WTC11 (cell line): ENCODE measurements around the gene TMEM108. TPM values are rescaled to one million over a fixed set of nuclear protein-coding genes. Genes with fewer than 3 reads are reported as not detected.

ENCODE experiments used
- ATAC-seq: fragments of 200-7000 bp; cut with Tn5 transposase; 2 replicates; pipeline ENCODE4 v1.10.0; 2021; ENCODE audit warnings: mild to moderate bottlenecking, moderate library complexity
- CTCF ChIA-PET: fragments of 300-600 bp; sonication (Branson Sonifier 250); formaldehyde crosslinking; loops from one replicate; lab custom pipeline; 2021; ENCODE audit warnings: antibody characterized with exemption; lab: Charles Lee
- POLR2A ChIA-PET: fragments of 350-600 bp; sonication (Branson Sonifier 250); formaldehyde crosslinking; loops from one replicate; lab custom pipeline; 2021; ENCODE audit warnings: antibody characterized with exemption; lab: Charles Lee
- DNase-seq: peaks from one replicate; pipeline ENCODE4 v3.0.0; 2021; ENCODE audit warnings: low spot score
- H3K27ac Mint-ChIP-seq: 2 replicates; pipeline ENCODE4 v1.8.0; 2021; ENCODE audit warnings: mixed read lengths
- H3K27me3 Mint-ChIP-seq: 2 replicates; pipeline ENCODE4 v1.8.0; 2021; ENCODE audit warnings: low read depth, mild to moderate bottlenecking, moderate library complexity, mixed read lengths
- H3K36me3 Mint-ChIP-seq: 2 replicates; pipeline ENCODE4 v1.8.0; 2021; ENCODE audit warnings: mixed read lengths
- H3K4me1 Mint-ChIP-seq: 2 replicates; pipeline ENCODE4 v1.8.0; 2022; ENCODE audit warnings: mixed read lengths
- H3K4me3 Mint-ChIP-seq: 2 replicates; pipeline ENCODE4 v1.8.0; 2021; ENCODE audit warnings: mild to moderate bottlenecking, moderate library complexity, mixed read lengths
- H3K9me3 Mint-ChIP-seq: 2 replicates; pipeline ENCODE4 v1.8.0; 2021; ENCODE audit warnings: mixed read lengths
- ARID4B ChIP-seq: sonication (generic); formaldehyde crosslinking; IDR thresholded peaks from 2 replicates; pipeline ENCODE4 v1.8.0; 2023; ENCODE audit warnings: missing genetic modification reagents, mild to moderate bottlenecking, borderline replicate concordance
- ATF1 ChIP-seq: sonication (generic); formaldehyde crosslinking; IDR thresholded peaks from 2 replicates; pipeline ENCODE4 v1.8.1; 2023; ENCODE audit warnings: mild to moderate bottlenecking, moderate library complexity, missing genetic modification reagents
- E2F1 ChIP-seq: sonication (generic); formaldehyde crosslinking; IDR thresholded peaks from 2 replicates; pipeline ENCODE4 v1.8.0; 2022; ENCODE audit warnings: mild to moderate bottlenecking, missing genetic modification reagents
- E2F5 ChIP-seq: sonication (generic); formaldehyde crosslinking; IDR thresholded peaks from 2 replicates; pipeline ENCODE4 v1.8.1; 2022; ENCODE audit warnings: mild to moderate bottlenecking, moderate library complexity, missing genetic modification reagents
- ERG ChIP-seq: fragments of 250-450 bp; sonication (Bioruptor Pico); IDR thresholded peaks from 2 replicates; pipeline ENCODE4 v1.8.0; 2021; ENCODE audit warnings: mild to moderate bottlenecking
- FOXJ3 ChIP-seq: sonication (generic); formaldehyde crosslinking; IDR thresholded peaks from 2 replicates; pipeline ENCODE4 v1.9.0; 2021; ENCODE audit warnings: missing genetic modification reagents, mild to moderate bottlenecking, borderline replicate concordance
- GABPB1 ChIP-seq: sonication (generic); formaldehyde crosslinking; IDR thresholded peaks from 2 replicates; pipeline ENCODE4 v1.8.1; 2023; ENCODE audit warnings: mild to moderate bottlenecking, missing genetic modification reagents
- KAT7 ChIP-seq: sonication (generic); formaldehyde crosslinking; IDR thresholded peaks from 2 replicates; pipeline ENCODE4 v1.8.1; 2023; ENCODE audit warnings: missing genetic modification reagents, mild to moderate bottlenecking, borderline replicate concordance
- MXD4 ChIP-seq: fragments of 250-450 bp; sonication (Bioruptor Pico); IDR thresholded peaks from 2 replicates; pipeline ENCODE4 v1.8.0; 2021; ENCODE audit warnings: mild to moderate bottlenecking, moderate library complexity, borderline replicate concordance
- NFE2L1 ChIP-seq: sonication (generic); formaldehyde crosslinking; IDR thresholded peaks from 2 replicates; pipeline ENCODE4 v1.8.1; 2023; ENCODE audit warnings: missing genetic modification reagents
- SMAD3 ChIP-seq: sonication (generic); formaldehyde crosslinking; IDR thresholded peaks from 2 replicates; pipeline ENCODE4 v1.8.0; 2022; ENCODE audit warnings: missing genetic modification reagents, mild to moderate bottlenecking, borderline replicate concordance
- SP1 ChIP-seq: sonication (generic); formaldehyde crosslinking; conservative IDR thresholded peaks from 2 replicates; pipeline ENCODE4 v1.8.1; 2022; ENCODE audit warnings: missing genetic modification reagents
- STAT6 ChIP-seq: sonication (generic); formaldehyde crosslinking; conservative IDR thresholded peaks from 2 replicates; pipeline ENCODE4 v1.8.1; 2023; ENCODE audit warnings: mild to moderate bottlenecking, low read depth, missing genetic modification reagents, moderate library complexity
- TP53 ChIP-seq: sonication (generic); formaldehyde crosslinking; IDR thresholded peaks from 2 replicates; pipeline ENCODE4 v1.8.1; 2023; ENCODE audit warnings: mild to moderate bottlenecking, missing genetic modification reagents
- ZMAT4 ChIP-seq: fragments of 250-450 bp; sonication (Bioruptor Pico); IDR thresholded peaks from 2 replicates; pipeline ENCODE4 v1.9.0; 2021; ENCODE audit warnings: mild to moderate bottlenecking
- ZNF317 ChIP-seq: sonication (generic); formaldehyde crosslinking; IDR thresholded peaks from 2 replicates; pipeline ENCODE4 v1.8.1; 2023; ENCODE audit warnings: low read depth, mild to moderate bottlenecking, moderate library complexity, missing genetic modification reagents, borderline replicate concordance
- ZNF671 ChIP-seq: fragments of 250-450 bp; sonication (Bioruptor Pico); IDR thresholded peaks from 2 replicates; pipeline ENCODE4 v1.8.0; 2021; ENCODE audit warnings: mild to moderate bottlenecking
- total RNA-seq: library from RNA; stranded (reverse); gene quantifications from 3 replicates; pipeline ENCODE4 v1.2.3, GENCODE V29; 2021

The TMEM108 gene
- total RNA-seq, 1 experiment from 2014 or later = 14.7 TPM

- Mint-ChIP-seq H3K27me3 (no peaks in the 10 kb centered on the region), H3K27ac (no peak overlapping the region), H3K4me3 (no peak overlapping the region), H3K4me1 (peaks cover 22% of the 10 kb centered on the region), H3K9me3 (no peaks in the 10 kb centered on the region), H3K36me3 (no peaks in the 10 kb centered on the region)
- TF ChIP-seq NFE2L1 (CRISPR knock-in tag) (no peak), ATF1 (CRISPR knock-in tag) (no peak), ERG (CRISPR knock-in tag) (no peak), GABPB1 (CRISPR knock-in tag) (no peak), ARID4B (CRISPR knock-in tag) (no peak), MXD4 (CRISPR knock-in tag) (no peak), FOXJ3 (CRISPR knock-in tag) (no peak), E2F1 (CRISPR knock-in tag) (no peak), SP1 (CRISPR knock-in tag) (no peak), TP53 (no peak), ZNF317 (no peak), STAT6 (CRISPR knock-in tag) (no peak), KAT7 (no peak), ZMAT4 (no peak), ZNF671 (CRISPR knock-in tag) (no peak), E2F5 (CRISPR knock-in tag) (no peak), SMAD3 (CRISPR knock-in tag) (no peak)
- ChIA-PET CTCF (no interaction called here), POLR2A (no interaction called here)
- DNase-seq (no peak), ATAC-seq (no peak)
Observed at GRCh38 chr3:133282236-133282635, 244.0 kb downstream of the TMEM108 start.
